ENCODE data around the gene SPATA46. TPM values are rescaled to one million over a fixed set of nuclear protein-coding genes. Genes with fewer than 3 reads are reported as not detected.

Gene SPATA46
- total RNA-seq, 2 donors from 2014 or later = not detected

GRCh38 chr1:162329826-162330225, 46.8 kb downstream of the SPATA46 start:
- no peak for DNase-seq
- intact Hi-C loops (cut with DNase I, micrococcal nuclease) = no loop called here
- ATAC-seq = no peak

DNA sequence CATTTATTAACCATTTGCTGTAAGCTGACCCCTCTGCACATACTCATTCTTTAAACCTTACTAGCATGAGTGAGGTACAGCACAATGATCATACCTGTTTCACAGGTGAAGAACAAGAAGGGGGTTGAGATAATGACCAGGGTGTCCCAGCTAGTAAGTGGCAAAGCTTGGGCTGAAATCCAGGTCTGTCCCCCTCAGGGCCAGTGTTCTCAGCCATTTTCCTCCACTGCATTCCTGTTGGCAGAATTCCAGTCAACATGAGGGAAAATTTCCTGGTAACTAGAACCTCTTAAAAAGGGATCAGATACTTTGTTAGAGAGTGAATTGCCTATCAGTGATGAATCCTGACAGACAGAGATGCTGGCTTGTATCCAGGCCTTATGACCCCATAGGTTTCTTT, 48.1 kb downstream of the SPATA46 start:
- intact Hi-C loops (cut with DNase I, micrococcal nuclease) = no loop called here
- DNase-seq = no peak
- ATAC-seq = no peak

DNA sequence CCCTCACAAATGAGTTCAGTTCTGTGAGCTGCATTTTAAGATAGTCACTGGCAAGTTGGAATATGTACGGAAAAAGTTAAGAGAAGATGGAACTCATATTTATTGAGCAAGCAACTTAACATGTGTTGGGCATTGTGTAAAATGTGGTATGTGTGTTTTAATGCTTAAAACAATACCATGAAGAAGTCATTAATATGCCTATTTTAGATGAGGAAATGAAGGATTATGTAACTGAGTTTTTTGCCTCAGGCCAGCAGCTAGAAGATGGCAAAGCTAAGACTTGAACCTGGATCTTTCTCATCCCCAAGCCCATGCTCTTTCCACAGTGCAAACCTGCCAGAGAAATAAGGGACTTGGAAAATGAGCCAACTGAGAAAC, 48.9 kb downstream of the SPATA46 start:
- no peak for DNase-seq
- intact Hi-C loops (cut with DNase I, micrococcal nuclease) = no loop called here
- no peak for ATAC-seq

GRCh38 chr1:162327144-162327787, 49.4 kb downstream of the SPATA46 start:
- no peak for ATAC-seq
- intact Hi-C loops (cut with DNase I, micrococcal nuclease) = no loop called here
- no peak for DNase-seq

DNA sequence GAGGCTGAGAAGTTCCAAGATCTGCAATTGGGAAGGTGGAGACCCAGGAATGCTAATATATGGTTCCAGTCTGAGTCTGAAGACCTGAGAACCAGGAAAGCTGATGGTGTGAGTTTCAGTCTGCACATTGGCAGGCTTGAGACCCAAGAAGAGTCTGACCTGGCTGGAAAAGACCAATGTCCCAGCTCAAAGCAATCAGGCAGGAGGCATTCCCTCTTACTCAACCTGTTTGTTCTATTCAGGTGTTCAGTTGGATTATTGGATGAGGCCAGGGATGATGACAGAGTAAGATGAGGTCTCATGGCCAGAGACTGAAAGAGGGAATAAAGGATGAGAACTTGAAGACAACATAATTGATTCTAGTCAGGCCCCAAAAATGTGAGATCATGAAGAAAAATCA, 50.1 kb downstream of the SPATA46 start:
- intact Hi-C loops (cut with DNase I, micrococcal nuclease) = no loop called here
- DNase-seq = no peak
- ATAC-seq = no peak

- ATAC-seq = no peak
- DNase-seq = no peak
- intact Hi-C loops (cut with DNase I, micrococcal nuclease) = no loop called here
Observed at GRCh38 chr1:162324396-162324795, 52.3 kb downstream of the SPATA46 start.

Small RNA genes within 50 kb of the gene (microRNA-seq; reads per million reads assigned to microRNA genes)
- gene MIR556 = 26.7 to 51.7 reads per million in 2 donors

Other genes starting within 250 kb of the SPATA46 start
- 10 to 100 TPM; 24.2 to 44.1 TPM for gene C1orf226, start 4.9 kb upstream of the SPATA46 start, total RNA-seq
- gene SH2D1B, start 35.3 kb upstream of the SPATA46 start, total RNA-seq = 1 to 10 TPM in 1 of 2 donors, under 1 TPM in 1; 0.70 to 1.1 TPM
- 10 to 100 TPM; 51.3 to 52.0 TPM for gene UHMK1, start 121.0 kb upstream of the SPATA46 start, total RNA-seq
- 100 to 1,000 TPM; 117 to 132 TPM for gene UAP1, start 184.9 kb upstream of the SPATA46 start, total RNA-seq